NOMO-1 treated with DMSO at 0.1 percent for 48 hours (cell line): ENCODE results near the gene ZBTB26.

Source experiments
- DNase-seq: peaks from one replicate; lab custom pipeline; 2025; ENCODE audit not compliant: unreplicated experiment; lab: John Stamatoyannopoulos, UW

ZBTB26 gene

GRCh38 chr9:122931226-122932121 is at the start of gene ZBTB26:
Gene ZBTB26, minus strand, starts transcription at chr9:122931512. Its CDS starts 11,578 bp downstream, at chr9:122919934.
- peak; percentile 91 for DNase-seq

- DNase-seq: no peak
These were observed 47.3 kb upstream of the ZBTB26 start for GRCh38 chr9:122978601-122979000.

- no peak for DNase-seq
These were observed 43.9 kb upstream of the ZBTB26 start for GRCh38 chr9:122975196-122975595.

- no peak for DNase-seq
These were observed 29.8 kb upstream of the ZBTB26 start for GRCh38 chr9:122961139-122961538.

- no peak for DNase-seq
These were observed 24.6 kb upstream of the ZBTB26 start for GRCh38 chr9:122955961-122956360.

GRCh38 chr9:122954253-122954691 is 23.0 kb upstream of the ZBTB26 start:
- DNase-seq: no peak

- no peak for DNase-seq
These were observed 19.7 kb upstream of the ZBTB26 start for GRCh38 chr9:122951056-122951455.

GRCh38 chr9:122950263-122950662 is 19.0 kb upstream of the ZBTB26 start:
- no peak for DNase-seq

GRCh38 chr9:122949696-122950095 is 18.4 kb upstream of the ZBTB26 start:
- no peak for DNase-seq

- no peak for DNase-seq
These were observed 17.0 kb upstream of the ZBTB26 start for GRCh38 chr9:122948313-122948712.

- DNase-seq: no peak
These were observed 15.2 kb upstream of the ZBTB26 start for GRCh38 chr9:122946461-122947005.

- no peak for DNase-seq
These were observed 13.9 kb upstream of the ZBTB26 start for GRCh38 chr9:122944960-122945888.

GRCh38 chr9:122941582-122942234 is 10.4 kb upstream of the ZBTB26 start:
- DNase-seq: no peak

GRCh38 chr9:122940749-122941581 is 9.7 kb upstream of the ZBTB26 start, which contains the start of gene RABGAP1:
Gene RABGAP1, plus strand, starts transcription at chr9:122941020. Its CDS starts 16,040 bp downstream, at chr9:122957060.
- peak; percentile 91 for DNase-seq

- DNase-seq: no peak
These were observed 9.1 kb upstream of the ZBTB26 start for GRCh38 chr9:122940454-122940748.

GRCh38 chr9:122939601-122940000 is 8.3 kb upstream of the ZBTB26 start:
- peak; percentile 46 for DNase-seq

- no peak for DNase-seq
These were observed 5.6 kb upstream of the ZBTB26 start for GRCh38 chr9:122936883-122937282.

GRCh38 chr9:122936464-122936863 is 5.2 kb upstream of the ZBTB26 start:
- DNase-seq: no peak

GRCh38 chr9:122930541-122931225 is 629 bp downstream of the ZBTB26 start:
- DNase-seq: peak; percentile 31
